ENCODE results near the gene TESK2. TPM values are rescaled to one million over a fixed set of nuclear protein-coding genes. Genes with fewer than 3 reads are reported as not detected.
A peak's percentile ranks its signal among the peaks of the same experiment; 100 is the strongest.

The TESK2 gene
- total and polyA plus RNA-seq, 8 donors: 1.5 to 3.6 (median 2.6) TPM

DNA sequence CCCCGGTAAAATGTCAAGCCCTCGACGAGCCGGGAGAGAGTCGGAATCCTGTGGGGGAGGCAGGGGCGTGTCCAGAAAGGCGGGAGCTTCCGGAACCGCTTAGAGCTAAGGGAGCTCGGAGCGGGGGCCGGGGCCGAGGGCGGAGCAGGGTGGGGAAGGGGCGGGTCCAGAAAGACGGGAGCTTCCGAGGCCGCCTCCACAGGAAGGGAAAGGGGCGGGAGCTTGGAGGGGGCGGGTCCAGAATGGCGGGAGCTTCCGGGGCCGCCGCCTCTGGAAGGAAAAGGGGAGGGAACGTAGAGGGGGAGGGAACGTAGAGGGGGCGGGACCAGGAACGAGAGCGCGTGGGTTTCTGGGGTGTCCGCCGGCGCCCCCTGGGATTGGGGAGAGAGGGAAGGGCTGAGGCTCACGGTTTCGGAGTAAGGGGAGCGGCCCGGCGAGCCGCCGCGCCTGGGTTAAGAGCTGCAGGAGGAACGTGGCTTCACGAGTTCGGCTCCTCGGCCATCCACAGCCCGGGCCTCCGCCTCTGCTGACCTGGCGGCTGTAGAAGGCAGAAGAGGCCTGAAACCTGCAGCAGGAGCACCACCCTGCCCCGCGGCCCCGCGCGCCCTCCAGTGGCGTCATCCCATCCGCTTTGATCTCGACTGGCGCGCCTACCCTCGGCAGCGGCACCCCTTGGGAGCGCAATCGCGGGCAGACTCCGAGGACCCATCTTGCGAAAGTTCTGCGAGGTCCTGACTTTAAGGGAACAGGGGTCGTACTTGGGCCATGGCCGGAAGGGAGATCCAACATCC lies 187.2 kb downstream of the TESK2 start:
- peak; percentile 92 to 95 (median 94) for ATAC-seq
- Histone ChIP-seq H3K9me3 (no peaks in the 10 kb centered on the region), H3K27me3 (no peaks in the 10 kb centered on the region), H3K4me1 (peaks cover 4 to 5% (median 4%) of the 10 kb centered on the region in 3 donors), H3K27ac (peak overlapping the region; percentile 74 to 92 (median 90)), H3K36me3 (no peaks in the 10 kb centered on the region), H3K4me3 (peak overlapping the region; percentile 45 to 72 (median 69))
- intact Hi-C loops (cut with DNase I): loop anchor here in 2 of 3 donors (5.0 to 10.0 kb wide), 2 partner anchors 291 to 509 kb away; partner anchors contain the start of genes HECTD3 (in 1 of the 2) and UROD (in 1 of the 2)
- 0 to 1% methylated on average over 51 to 68 of the region's 68 CpGs for WGBS, 2 donors
- FAIRE-seq: no peak
- peak; percentile 97 to 99 (median 99) for DNase-seq
- TF ChIP-seq, protein P1, sequence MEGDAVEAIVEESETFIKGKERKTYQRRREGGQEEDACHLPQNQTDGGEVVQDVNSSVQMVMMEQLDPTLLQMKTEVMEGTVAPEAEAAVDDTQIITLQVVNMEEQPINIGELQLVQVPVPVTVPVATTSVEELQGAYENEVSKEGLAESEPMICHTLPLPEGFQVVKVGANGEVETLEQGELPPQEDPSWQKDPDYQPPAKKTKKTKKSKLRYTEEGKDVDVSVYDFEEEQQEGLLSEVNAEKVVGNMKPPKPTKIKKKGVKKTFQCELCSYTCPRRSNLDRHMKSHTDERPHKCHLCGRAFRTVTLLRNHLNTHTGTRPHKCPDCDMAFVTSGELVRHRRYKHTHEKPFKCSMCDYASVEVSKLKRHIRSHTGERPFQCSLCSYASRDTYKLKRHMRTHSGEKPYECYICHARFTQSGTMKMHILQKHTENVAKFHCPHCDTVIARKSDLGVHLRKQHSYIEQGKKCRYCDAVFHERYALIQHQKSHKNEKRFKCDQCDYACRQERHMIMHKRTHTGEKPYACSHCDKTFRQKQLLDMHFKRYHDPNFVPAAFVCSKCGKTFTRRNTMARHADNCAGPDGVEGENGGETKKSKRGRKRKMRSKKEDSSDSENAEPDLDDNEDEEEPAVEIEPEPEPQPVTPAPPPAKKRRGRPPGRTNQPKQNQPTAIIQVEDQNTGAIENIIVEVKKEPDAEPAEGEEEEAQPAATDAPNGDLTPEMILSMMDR (IDR thresholded peaks at IDR 0.05): peak; percentile 25 to 52 (median 44)

DNA sequence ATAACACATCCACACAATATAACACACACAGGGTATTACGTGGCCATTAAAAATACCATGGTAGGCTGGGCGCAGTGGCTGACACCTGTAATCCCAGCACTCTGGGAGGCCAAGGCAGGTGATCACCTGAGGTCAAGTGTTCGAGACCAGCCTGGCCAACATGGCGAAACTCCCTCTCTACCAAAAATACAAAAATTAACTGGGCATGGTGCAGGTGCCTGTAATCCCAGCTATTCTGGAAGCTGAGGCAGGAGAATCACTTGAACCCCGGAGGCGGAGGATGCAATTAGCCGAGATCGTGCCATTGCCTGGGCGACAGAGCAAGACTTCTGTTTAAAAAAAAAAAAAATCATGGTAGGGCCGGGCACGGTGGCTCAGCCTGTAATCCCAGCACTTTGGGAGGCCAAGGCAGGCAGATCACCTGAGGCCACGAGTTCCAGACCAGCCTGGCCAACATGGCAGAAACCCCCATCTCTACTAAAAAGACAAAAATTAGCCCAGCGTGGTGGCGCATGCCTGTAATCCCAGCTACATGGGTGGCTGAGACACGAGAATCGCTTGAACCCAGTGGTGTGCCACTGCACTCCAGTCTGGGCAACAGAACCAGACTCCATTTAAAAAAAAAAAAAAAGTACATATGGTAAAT lies 188.3 kb downstream of the TESK2 start:
- peak overlapping the region in 3 of 4 donors; percentile 72 to 91 (median 73) for H3K27ac ChIP-seq
- intact Hi-C loops (cut with DNase I): loop anchor here in 2 of 3 donors (5.0 to 10.0 kb wide), 2 partner anchors 290 to 508 kb away; partner anchors contain the start of genes HECTD3 (in 1 of the 2) and UROD (in 1 of the 2)
- DNase-seq: peak in 3 of 6 donors; percentile 14 to 36 (median 33)

DNA sequence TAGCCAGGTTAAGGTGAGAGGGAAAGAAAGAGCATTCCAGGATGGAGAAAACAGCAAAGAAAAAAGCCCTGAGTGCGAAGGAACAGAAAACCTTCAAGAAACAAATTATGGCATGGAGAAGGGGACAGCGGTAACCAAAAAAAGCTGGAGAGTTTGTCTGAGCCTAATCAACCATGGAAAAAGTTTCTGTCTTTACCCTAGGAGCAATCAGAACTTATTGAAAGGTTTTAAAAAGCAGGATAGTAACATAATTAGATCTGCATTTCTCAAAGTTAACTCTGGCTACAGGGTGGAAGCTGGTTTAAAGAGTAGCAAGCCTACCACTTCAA lies 190.3 kb downstream of the TESK2 start:
- 47 to 53% methylated on average over 2 of the region's 2 CpGs for WGBS, 2 donors
- intact Hi-C loops (cut with DNase I): loop anchor here in 2 of 3 donors (2.0 to 10.0 kb wide), 3 partner anchors 288 to 506 kb away; partner anchors contain the start of genes UROD (in 2 of the 2) and HECTD3 (in 1 of the 2)
- ATAC-seq: no peak

More for the DNA sequence above, 188.3 kb downstream of the TESK2 start:
- Histone ChIP-seq H3K27me3 (no peaks in the 10 kb centered on the region), H3K4me1 (peaks cover 4 to 5% (median 4%) of the 10 kb centered on the region in 3 donors), H3K9me3 (no peaks in the 10 kb centered on the region), H3K4me3 (peak overlapping the region; percentile 45 to 72 (median 68)), H3K36me3 (no peaks in the 10 kb centered on the region)
- ATAC-seq: no peak
- TF ChIP-seq, protein P1 (IDR thresholded peaks at IDR 0.05): no peak
- FAIRE-seq: no peak
- 82 to 84% methylated on average over 16 of the region's 16 CpGs for WGBS, 2 donors

DNA sequence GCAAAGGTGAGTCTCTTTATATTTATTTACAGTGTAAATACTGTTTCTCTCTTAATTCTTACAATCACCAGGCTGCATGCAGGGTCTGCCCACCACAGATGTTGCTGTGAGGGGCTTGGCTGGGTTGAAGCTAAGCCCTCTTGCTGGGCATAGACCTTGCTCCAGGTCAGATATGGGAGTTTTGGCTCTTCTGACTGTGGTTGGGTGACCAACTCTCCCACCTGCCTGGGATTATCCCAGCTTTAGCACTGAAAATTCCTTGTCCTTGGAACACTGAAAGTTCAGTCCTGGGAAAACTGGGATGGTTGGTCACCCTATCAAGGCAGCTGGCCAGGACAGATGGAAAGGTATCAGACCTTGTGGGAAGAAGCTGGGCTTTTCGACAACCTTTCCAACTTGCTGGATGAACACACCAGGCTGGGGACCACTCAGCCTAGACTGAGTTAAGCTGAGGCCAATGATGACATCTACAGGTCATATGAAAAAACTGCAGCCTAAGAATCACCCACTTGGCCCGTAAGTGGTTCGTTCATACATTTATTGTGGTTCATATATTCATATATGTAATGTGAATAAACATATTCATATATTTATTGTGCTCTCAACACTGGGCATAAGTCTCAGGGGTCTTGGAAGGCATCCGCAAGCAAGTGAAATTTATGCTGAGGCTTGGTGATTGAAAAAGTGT lies 190.8 kb downstream of the TESK2 start:
- Histone ChIP-seq H3K4me3 (no peak overlapping the region), H3K36me3 (no peaks in the 10 kb centered on the region), H3K9me3 (no peaks in the 10 kb centered on the region), H3K27me3 (no peaks in the 10 kb centered on the region), H3K4me1 (peaks cover 4 to 5% (median 4%) of the 10 kb centered on the region in 3 donors), H3K27ac (no peak overlapping the region)
- 6 to 10% methylated on average over 4 of the region's 4 CpGs for WGBS, 2 donors
- DNase-seq (peak in 3 of 6 donors; percentile 22 to 50 (median 29)), FAIRE-seq (no peak), ATAC-seq (peak in 2 of 4 donors; percentile 11)
- intact Hi-C loops (cut with DNase I): loop anchor here in 2 of 3 donors (2.0 to 10.0 kb wide), 3 partner anchors 287 to 505 kb away; partner anchors contain the start of genes UROD (in 2 of the 2) and HECTD3 (in 1 of the 2)
- TF ChIP-seq, protein P1 (IDR thresholded peaks at IDR 0.05): peak; percentile 25 to 57 (median 54)

More for the DNA sequence above, 190.3 kb downstream of the TESK2 start:
- no peak for FAIRE-seq
- Histone ChIP-seq H3K9me3 (no peaks in the 10 kb centered on the region), H3K36me3 (no peaks in the 10 kb centered on the region), H3K4me3 (no peak overlapping the region), H3K27me3 (no peaks in the 10 kb centered on the region), H3K27ac (no peak overlapping the region), H3K4me1 (peaks cover 4 to 5% (median 4%) of the 10 kb centered on the region in 3 donors)
- TF ChIP-seq, protein P1 (IDR thresholded peaks at IDR 0.05): no peak
- no peak for DNase-seq

Measured in pancreas (tissue), 10 donors.